ENCODE data around the gene FFAR2.

The FFAR2 gene

GRCh38 chr19:35486268-35486708, 38.2 kb downstream of the FFAR2 start:
- no peak for DNase-seq (ENCODE audit: low read depth in 2 of 2)

- DNase-seq (ENCODE audit: low read depth in 2 of 2), result no peak
Observed at GRCh38 chr19:35487656-35488182, 39.7 kb downstream of the FFAR2 start.

- DNase-seq (ENCODE audit: low read depth in 2 of 2), result no peak
Observed at GRCh38 chr19:35488677-35489076, 40.6 kb downstream of the FFAR2 start.

DNA sequence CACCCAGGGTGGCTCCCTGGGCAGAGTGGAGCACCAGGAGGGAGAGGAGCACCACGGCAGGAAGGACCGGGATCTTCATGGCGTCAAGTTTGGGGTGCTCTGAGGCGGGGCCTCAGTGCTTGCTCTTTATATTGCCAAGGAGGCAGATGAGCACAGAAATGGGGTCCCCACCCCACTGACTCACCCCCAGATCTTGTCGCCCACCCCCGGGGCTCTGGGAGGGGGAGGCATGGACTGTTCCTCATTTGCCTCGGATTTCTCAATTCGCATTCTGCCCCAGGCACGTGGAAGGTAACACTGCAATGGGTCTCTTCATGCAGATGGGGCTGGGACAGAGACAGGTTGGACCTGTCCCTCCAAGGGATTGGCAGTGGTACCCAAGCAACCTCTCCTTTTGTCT, 42.3 kb downstream of the FFAR2 start, which contains the start of gene KRTDAP:
KRTDAP (minus strand) TSS at position 101 of the 400 bp plus-strand sequence; CDS start at position 79, 22 bp downstream.
- DNase-seq (ENCODE audit: low read depth in 2 of 2), result no peak

DNA sequence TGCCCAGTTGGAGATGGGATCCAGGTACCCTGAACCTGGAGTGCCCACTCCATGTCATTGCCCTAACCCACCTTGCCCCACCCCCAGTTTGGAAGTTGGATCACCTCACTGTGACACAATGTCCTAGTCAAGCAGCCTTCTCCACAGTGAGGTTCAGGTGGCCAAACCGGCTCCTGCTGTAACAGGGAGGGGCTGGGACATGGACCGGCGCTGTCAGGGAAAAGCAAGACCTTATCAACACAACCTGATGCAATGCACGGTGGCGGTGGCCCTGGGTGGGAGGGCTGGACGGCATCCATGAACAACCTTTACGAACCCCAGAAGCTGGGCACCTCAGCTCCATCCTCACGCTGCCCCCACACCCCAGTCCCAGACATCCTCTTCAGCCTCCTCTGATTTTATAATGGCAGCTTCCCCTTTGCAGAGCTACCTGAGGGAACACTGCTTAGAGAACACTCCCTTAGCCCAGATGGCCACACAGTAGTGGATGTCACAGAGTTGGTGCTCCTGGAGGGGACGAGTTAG, 43.8 kb downstream of the FFAR2 start:
- DNase-seq (ENCODE audit: low read depth in 2 of 2), result no peak

- no peak for DNase-seq (ENCODE audit: low read depth in 2 of 2)
Observed at GRCh38 chr19:35493971-35494370, 45.9 kb downstream of the FFAR2 start.

DNA sequence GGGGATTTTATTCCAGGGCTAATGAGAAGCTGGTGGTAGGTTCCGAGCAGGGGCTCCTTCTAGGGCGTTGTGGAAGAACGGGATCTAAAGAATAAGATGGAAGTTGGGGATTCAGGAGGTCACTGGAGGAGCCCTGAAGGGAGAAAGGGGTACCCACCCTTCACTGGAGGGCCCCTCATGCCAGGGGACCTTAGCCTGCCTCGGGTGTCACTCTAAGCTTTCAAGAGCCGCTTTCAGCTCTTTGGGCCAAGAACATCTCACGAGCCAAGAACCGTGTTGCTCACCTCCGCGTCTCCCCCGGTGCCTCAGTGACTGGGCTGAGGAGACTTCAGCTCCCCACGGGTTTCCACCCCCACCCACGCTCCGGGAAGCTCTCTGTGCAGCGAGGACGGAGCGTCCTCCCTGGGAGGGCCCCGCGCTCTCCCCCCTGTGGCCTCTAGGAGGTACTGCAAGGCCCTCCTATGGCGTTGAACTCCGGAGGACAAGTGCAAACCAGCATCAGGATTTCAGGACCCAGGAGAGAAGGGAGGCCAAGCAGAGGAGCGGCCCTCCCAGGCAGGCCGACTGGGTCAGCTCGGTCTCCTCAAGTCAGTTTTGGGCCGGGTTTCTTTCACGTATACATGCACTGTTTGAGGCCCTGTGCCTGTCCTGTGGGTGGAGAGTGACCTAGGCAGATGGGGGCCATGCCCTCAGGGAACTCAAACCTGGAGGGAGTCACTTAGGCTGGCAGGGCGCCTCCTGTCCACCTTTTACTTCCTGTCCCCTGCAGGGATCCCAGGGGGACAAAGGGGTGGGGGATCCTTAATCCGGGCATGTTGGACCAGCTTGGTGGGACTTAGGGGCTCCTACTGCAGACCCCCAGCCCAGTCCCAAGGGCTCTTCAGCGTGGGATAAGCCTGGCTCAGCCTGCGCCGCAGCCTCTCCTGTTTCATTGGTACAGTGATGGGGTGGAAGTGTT, 47.3 kb downstream of the FFAR2 start:
- DNase-seq (ENCODE audit: low read depth in 2 of 2), result peak; percentile 37 to 38

- no peak for DNase-seq (ENCODE audit: low read depth in 2 of 2)
Observed at GRCh38 chr19:35497406-35497805, 49.3 kb downstream of the FFAR2 start.

DNA sequence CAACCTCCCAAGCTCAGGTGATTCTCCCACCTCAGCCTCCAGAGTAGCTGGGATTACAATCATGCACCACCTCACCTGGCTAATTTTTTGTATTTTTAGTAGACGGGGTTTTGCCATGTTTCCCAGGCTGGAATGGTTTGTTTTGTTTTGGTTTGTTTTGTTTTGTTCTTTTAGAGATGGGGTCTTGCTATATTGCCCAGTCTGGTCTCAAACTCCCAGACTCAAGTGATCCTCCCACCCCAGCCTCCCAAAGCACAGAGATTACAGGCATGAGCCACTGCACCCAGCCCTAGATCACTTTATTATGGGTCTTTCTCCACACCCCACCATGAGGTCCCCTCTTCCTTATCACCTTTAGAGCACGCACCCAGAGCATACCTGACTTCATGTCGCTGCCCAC, 50.2 kb downstream of the FFAR2 start:
- DNase-seq (ENCODE audit: low read depth in 2 of 2), result no peak

GRCh38 chr19:35498984-35499527, 51.0 kb downstream of the FFAR2 start:
- no peak for DNase-seq (ENCODE audit: low read depth in 2 of 2)

GRCh38 chr19:35500611-35501010, 52.6 kb downstream of the FFAR2 start:
- no peak for DNase-seq (ENCODE audit: low read depth in 2 of 2)
